Glutamatergic neuron (in vitro differentiated cells): ENCODE results near the gene ST8SIA2. TPM values are rescaled to one million over a fixed set of nuclear protein-coding genes. Genes with fewer than 3 reads are reported as not detected.

Experiments
- DNase-seq: peaks from one replicate; pipeline ENCODE4 v3.0.0; 2022
- H3K27ac Mint-ChIP-seq: one replicate; pipeline ENCODE4 v1.8.0; 2020; ENCODE audit warnings: mild to moderate bottlenecking, mixed read lengths, inconsistent platforms; ENCODE audit not compliant: unreplicated experiment
- H3K27me3 Mint-ChIP-seq: one replicate; pipeline ENCODE4 v1.8.0; 2020; ENCODE audit warnings: mild to moderate bottlenecking, moderate library complexity, mixed read lengths, inconsistent platforms; ENCODE audit not compliant: unreplicated experiment
- H3K36me3 Mint-ChIP-seq: one replicate; pipeline ENCODE4 v1.8.0; 2020; ENCODE audit warnings: mild to moderate bottlenecking, mixed read lengths, inconsistent platforms; ENCODE audit not compliant: unreplicated experiment
- H3K4me1 Mint-ChIP-seq: one replicate; pipeline ENCODE4 v1.8.0; 2020; ENCODE audit warnings: mild to moderate bottlenecking, low read depth, mixed read lengths, inconsistent platforms; ENCODE audit not compliant: unreplicated experiment
- H3K4me3 Mint-ChIP-seq: one replicate; pipeline ENCODE4 v1.8.0; 2020; ENCODE audit warnings: mild to moderate bottlenecking, mixed read lengths, inconsistent platforms; ENCODE audit not compliant: unreplicated experiment
- H3K9me3 Mint-ChIP-seq: one replicate; pipeline ENCODE4 v1.8.0; 2020; ENCODE audit warnings: mild to moderate bottlenecking, moderate library complexity, mixed read lengths, inconsistent platforms; ENCODE audit not compliant: unreplicated experiment
- long read RNA-seq: library from polyadenylated mRNA; unstranded; transcript quantifications from one replicate; pipeline ENCODE4 v2.0.0, GENCODE V29; 2020; ENCODE audit not compliant: unreplicated experiment
- total RNA-seq: library from RNA; stranded (reverse); fragmentation: NEBNext Ultra II Directional; extraction: Animal tissue kit (Norgen Biotek cat#: 25700); gene quantifications from one replicate; pipeline ENCODE4 v1.2.1, GENCODE V29; 2021; ENCODE audit not compliant: unreplicated experiment
- TF ChIP-seq, protein P1 (sequence below): fragments of 200-600 bp; sonication (generic); IDR thresholded peaks from one replicate; pipeline ENCODE4 v1.5.0; 2021; ENCODE audit not compliant: partially characterized antibody, unreplicated experiment

ST8SIA2 gene, protein sequence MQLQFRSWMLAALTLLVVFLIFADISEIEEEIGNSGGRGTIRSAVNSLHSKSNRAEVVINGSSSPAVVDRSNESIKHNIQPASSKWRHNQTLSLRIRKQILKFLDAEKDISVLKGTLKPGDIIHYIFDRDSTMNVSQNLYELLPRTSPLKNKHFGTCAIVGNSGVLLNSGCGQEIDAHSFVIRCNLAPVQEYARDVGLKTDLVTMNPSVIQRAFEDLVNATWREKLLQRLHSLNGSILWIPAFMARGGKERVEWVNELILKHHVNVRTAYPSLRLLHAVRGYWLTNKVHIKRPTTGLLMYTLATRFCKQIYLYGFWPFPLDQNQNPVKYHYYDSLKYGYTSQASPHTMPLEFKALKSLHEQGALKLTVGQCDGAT
- 30.4 TPM for total RNA-seq
- long read RNA-seq, full-length matches to known transcripts, result 5 of 12 reads
- long read RNA-seq, partial matches to known transcripts, result 6 of 12 reads
- long read RNA-seq, other reads (novel, unspliced or antisense), result 1 of 12 reads

DNA sequence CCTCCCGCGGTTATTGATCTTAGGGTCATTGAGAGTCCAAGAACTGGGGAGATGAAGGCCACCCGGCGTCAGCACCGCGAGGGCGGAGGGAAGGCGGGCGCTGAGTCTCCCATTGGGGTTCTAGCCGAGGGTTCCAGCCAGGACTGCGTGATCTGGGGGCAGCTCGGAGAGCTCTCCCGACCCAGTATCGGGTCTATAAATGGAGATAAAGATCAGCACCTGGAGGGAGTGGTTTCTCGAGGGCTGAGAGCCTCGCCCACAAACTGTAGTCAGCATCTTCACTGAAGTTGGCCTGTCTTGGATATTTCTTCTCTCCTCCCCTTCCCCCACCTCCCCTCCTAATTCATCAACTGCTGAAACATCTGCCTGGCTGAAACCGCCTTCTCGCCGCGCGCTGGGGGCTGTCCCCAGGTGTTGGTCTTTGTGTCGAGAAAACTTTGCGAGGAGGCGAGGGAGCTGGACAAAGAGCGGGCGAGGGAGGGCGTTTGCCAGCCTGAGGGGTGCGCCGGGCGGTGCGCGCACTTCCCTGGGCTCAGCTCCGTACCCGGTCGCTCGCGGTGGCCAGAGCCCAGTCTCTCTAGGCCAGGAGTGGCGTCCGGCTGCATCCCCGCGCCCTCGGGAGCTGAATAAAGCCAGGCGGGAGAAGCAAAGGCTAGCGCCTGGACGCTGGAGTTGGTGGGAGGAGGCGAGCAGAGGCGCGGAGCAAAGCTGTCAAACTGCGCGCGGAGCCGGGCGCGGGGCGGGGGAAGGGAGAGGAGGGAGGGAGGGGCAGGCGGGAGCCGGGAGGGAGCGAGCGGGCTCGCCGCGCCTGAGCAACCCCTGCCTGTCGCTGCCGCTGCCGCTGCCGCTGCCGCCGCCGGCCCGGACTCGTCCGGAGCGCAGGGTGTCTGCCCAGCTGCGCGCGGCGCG, at the start of gene ST8SIA2:
Gene ST8SIA2 (plus strand): TSS at position 811 of the 909 bp plus-strand sequence. CDS start 184 bp downstream, outside the sequence.
- Mint-ChIP-seq H3K27ac (peak within 1 kb of the TSS; percentile 96), H3K4me1 (peaks cover 11% of the 10 kb centered on the region)
- peak; percentile 89 for DNase-seq

DNA sequence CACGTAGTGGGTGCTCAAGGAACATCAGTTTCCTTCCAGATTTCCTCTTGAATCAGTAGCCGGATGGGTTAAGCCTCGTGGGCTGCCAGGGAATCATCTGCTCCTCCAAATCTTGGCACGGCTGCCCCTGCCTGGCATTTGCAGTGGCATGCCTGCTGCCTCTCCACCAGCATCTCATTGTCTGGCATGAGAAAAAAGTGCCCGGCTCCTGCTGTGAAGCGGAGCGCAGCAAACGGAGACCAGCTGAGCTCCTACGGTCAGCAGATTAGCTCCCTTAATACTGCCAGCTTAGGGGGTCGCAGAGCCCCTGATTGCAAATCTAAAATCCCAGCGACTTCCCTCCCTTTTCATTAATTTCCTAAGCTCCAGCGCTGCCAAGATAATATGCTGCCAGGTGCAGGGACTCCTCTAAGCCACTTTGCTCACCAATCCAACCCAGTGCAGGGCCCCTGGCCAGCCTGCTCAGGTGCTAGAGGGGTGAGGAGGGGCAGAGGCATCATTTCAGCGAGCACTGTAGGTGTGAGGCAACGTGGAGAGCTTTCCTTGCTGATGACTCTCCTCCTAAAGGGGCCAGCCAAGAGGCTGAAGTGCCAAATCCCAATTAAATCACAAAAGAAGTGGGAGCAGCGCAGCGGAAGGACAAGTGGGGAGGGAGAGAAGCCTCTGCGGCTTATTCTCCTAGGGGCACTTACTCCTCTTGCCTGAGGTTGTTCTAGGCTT, 49.6 kb upstream of the ST8SIA2 start:
- H3K4me1 Mint-ChIP-seq, result peaks cover 4% of the 10 kb centered on the region
- peaks cover 5% of the 10 kb centered on the region for H3K9me3 Mint-ChIP-seq
- no peak for DNase-seq
- H3K4me3 Mint-ChIP-seq, result no peak overlapping the region
- no peaks in the 10 kb centered on the region for H3K27me3 Mint-ChIP-seq
- TF ChIP-seq, protein P1, sequence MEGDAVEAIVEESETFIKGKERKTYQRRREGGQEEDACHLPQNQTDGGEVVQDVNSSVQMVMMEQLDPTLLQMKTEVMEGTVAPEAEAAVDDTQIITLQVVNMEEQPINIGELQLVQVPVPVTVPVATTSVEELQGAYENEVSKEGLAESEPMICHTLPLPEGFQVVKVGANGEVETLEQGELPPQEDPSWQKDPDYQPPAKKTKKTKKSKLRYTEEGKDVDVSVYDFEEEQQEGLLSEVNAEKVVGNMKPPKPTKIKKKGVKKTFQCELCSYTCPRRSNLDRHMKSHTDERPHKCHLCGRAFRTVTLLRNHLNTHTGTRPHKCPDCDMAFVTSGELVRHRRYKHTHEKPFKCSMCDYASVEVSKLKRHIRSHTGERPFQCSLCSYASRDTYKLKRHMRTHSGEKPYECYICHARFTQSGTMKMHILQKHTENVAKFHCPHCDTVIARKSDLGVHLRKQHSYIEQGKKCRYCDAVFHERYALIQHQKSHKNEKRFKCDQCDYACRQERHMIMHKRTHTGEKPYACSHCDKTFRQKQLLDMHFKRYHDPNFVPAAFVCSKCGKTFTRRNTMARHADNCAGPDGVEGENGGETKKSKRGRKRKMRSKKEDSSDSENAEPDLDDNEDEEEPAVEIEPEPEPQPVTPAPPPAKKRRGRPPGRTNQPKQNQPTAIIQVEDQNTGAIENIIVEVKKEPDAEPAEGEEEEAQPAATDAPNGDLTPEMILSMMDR, result no peak
- H3K27ac Mint-ChIP-seq, result no peak overlapping the region
- H3K36me3 Mint-ChIP-seq, result no peaks in the 10 kb centered on the region

More for the DNA sequence above, at the start of gene ST8SIA2:
- no peaks in the 10 kb centered on the region for H3K36me3 Mint-ChIP-seq
- H3K27me3 Mint-ChIP-seq, result peaks cover 25% of the 10 kb centered on the region
- TF ChIP-seq, protein P1, result no peak
- H3K4me3 Mint-ChIP-seq, result peak within 1 kb of the TSS; percentile 97
- peaks cover 8% of the 10 kb centered on the region for H3K9me3 Mint-ChIP-seq

DNA sequence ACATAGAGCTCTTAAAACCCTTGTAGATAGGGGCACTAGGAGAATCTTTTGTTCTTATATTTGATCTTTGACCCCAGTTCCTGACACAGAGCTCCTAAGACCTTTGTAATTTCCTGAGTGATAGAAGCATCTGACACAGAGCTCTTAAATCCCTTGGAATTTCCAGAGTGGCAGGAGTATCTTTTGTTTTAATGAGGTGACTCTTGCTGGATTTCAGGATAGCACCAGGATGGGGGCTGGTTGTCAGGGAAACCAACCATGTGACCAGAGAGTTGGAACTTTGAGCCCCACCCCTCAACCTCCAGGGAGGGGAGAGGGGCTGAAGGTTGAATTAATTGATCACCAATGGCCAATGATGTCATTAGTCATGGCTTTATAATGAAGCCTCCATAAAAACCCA, 47.6 kb upstream of the ST8SIA2 start:
- no peak for DNase-seq
- peaks cover 5% of the 10 kb centered on the region for H3K9me3 Mint-ChIP-seq
- no peak overlapping the region for H3K27ac Mint-ChIP-seq
- no peaks in the 10 kb centered on the region for H3K27me3 Mint-ChIP-seq
- H3K36me3 Mint-ChIP-seq, result no peaks in the 10 kb centered on the region
- H3K4me3 Mint-ChIP-seq, result no peak overlapping the region
- TF ChIP-seq, protein P1, result no peak
- H3K4me1 Mint-ChIP-seq, result peaks cover 4% of the 10 kb centered on the region

DNA sequence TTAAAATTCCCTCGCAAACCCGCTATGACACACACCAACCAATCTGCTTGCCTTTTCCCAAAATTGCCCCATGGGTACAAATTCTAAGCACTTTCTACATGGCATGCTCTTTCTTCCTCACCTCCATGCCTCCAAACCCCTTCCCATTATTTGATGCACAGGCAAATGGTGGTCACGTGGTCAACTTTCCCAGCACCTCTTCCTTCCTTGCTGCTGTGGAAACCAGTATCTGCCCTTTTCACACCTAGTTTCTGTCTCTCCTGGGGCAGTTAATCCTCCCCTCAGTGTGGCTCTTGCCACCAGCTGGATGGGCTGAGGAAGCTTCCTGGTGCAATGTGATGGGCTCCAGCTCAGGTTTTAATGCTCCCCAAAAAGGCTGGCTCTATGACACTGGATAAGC, 38.4 kb upstream of the ST8SIA2 start:
- Mint-ChIP-seq H3K9me3 (no peaks in the 10 kb centered on the region), H3K36me3 (no peaks in the 10 kb centered on the region), H3K4me3 (no peak overlapping the region), H3K27me3 (no peaks in the 10 kb centered on the region), H3K27ac (no peak overlapping the region), H3K4me1 (no peaks in the 10 kb centered on the region)
- TF ChIP-seq, protein P1, result no peak
- DNase-seq, result no peak
